Nephron progenitor cell (in vitro differentiated cells): ENCODE results near the gene BABAM2.

ENCODE experiments used
- DNase-seq: peaks from one replicate; pipeline ENCODE4 v3.0.0; 2021
- H3K27ac Mint-ChIP-seq: 2 replicates; pipeline ENCODE4 v1.8.0; 2021; ENCODE audit warnings: mild to moderate bottlenecking, moderate library complexity, mixed read lengths
- H3K27me3 Mint-ChIP-seq: 2 replicates; pipeline ENCODE4 v1.8.0; 2021; ENCODE audit warnings: mild to moderate bottlenecking, low read depth, mixed read lengths; ENCODE audit not compliant: poor library complexity
- H3K36me3 Mint-ChIP-seq: 2 replicates; pipeline ENCODE4 v1.8.0; 2021; ENCODE audit warnings: low read depth, mixed read lengths
- H3K4me1 Mint-ChIP-seq: 2 replicates; pipeline ENCODE4 v1.8.0; 2021; ENCODE audit warnings: mixed read lengths
- H3K4me3 Mint-ChIP-seq: 2 replicates; pipeline ENCODE4 v1.8.0; 2021; ENCODE audit warnings: mild to moderate bottlenecking, moderate library complexity, mixed read lengths
- H3K9me3 Mint-ChIP-seq: 2 replicates; pipeline ENCODE4 v1.8.0; 2021; ENCODE audit warnings: mild to moderate bottlenecking, moderate library complexity, mixed read lengths
- CTCF ChIP-seq: fragments of 200-600 bp; sonication (generic); IDR thresholded peaks from 2 replicates; pipeline ENCODE4 v1.5.0; 2021; ENCODE audit warnings: antibody characterized with exemption

BABAM2 gene

GRCh38 chr2:28360058-28360717, 469.7 kb downstream of the BABAM2 start:
- Mint-ChIP-seq H3K4me3 (no peak overlapping the region), H3K36me3 (no peaks in the 10 kb centered on the region), H3K27ac (no peak overlapping the region), H3K4me1 (peaks cover 86% of the 10 kb centered on the region), H3K27me3 (peaks cover 16% of the 10 kb centered on the region), H3K9me3 (no peaks in the 10 kb centered on the region)
- DNase-seq = no peak
- TF ChIP-seq CTCF = no peak

GRCh38 chr2:28360718-28361293, 470.3 kb downstream of the BABAM2 start:
- Mint-ChIP-seq H3K27ac (no peak overlapping the region), H3K27me3 (peaks cover 16% of the 10 kb centered on the region), H3K4me3 (no peak overlapping the region), H3K4me1 (peaks cover 86% of the 10 kb centered on the region), H3K9me3 (no peaks in the 10 kb centered on the region), H3K36me3 (no peaks in the 10 kb centered on the region)
- no peak for DNase-seq
- no peak for TF ChIP-seq CTCF

- Mint-ChIP-seq H3K27me3 (peaks cover 16% of the 10 kb centered on the region), H3K36me3 (no peaks in the 10 kb centered on the region), H3K4me1 (peaks cover 83% of the 10 kb centered on the region), H3K9me3 (no peaks in the 10 kb centered on the region), H3K4me3 (no peak overlapping the region), H3K27ac (no peak overlapping the region)
- TF ChIP-seq CTCF = no peak
- no peak for DNase-seq
Measured at GRCh38 chr2:28361991-28362710, 471.6 kb downstream of the BABAM2 start.

- H3K4me1 Mint-ChIP-seq = peaks cover 85% of the 10 kb centered on the region
- no peak overlapping the region for H3K27ac Mint-ChIP-seq
- no peak for TF ChIP-seq CTCF
- no peaks in the 10 kb centered on the region for H3K36me3 Mint-ChIP-seq
- peaks cover 16% of the 10 kb centered on the region for H3K27me3 Mint-ChIP-seq
- H3K9me3 Mint-ChIP-seq = no peaks in the 10 kb centered on the region
- DNase-seq = no peak
- H3K4me3 Mint-ChIP-seq = no peak overlapping the region
Measured at GRCh38 chr2:28362991-28363521, 472.5 kb downstream of the BABAM2 start.

- no peak for DNase-seq
- no peak for TF ChIP-seq CTCF
- Mint-ChIP-seq H3K4me1 (peaks cover 78% of the 10 kb centered on the region), H3K4me3 (no peak overlapping the region), H3K9me3 (no peaks in the 10 kb centered on the region), H3K27ac (no peak overlapping the region), H3K36me3 (no peaks in the 10 kb centered on the region), H3K27me3 (peaks cover 16% of the 10 kb centered on the region)
Measured at GRCh38 chr2:28363686-28364280, 473.3 kb downstream of the BABAM2 start.
